K562 (cell line): ENCODE data around the gene RELA. TPM values are rescaled to one million over a fixed set of nuclear protein-coding genes. Genes with fewer than 3 reads are reported as not detected.

Source experiments
- ATAC-seq: fragments of 200-7000 bp; cut with Tn5 transposase; 3 replicates; pipeline ENCODE4 v1.9.1; 2020; ENCODE audit warnings: moderate library complexity
- BruUV-seq: library from RNA; stranded (reverse); fragments of 400-500 nt; replicated peaks from 2 replicates; lab custom pipeline; 2021; lab: Mats Ljungman, UMichigan
- CTCF ChIA-PET: fragments of 300-600 bp; formaldehyde crosslinking; extraction: SDS; loops from one replicate; lab custom pipeline; 2021; ENCODE audit warnings: low intra/inter-chr PET ratio; lab: Yijun Ruan, JAX
- POLR2A ChIA-PET: fragments of 300-600, 350-650 bp; sonication (Branson Sonifier 250); formaldehyde crosslinking; extraction: SDS; loops from one replicate; lab custom pipeline; 2021; ENCODE audit warnings: antibody characterized with exemption, inconsistent platforms; lab: Yijun Ruan, JAX
- DNase-seq, 4 experiments: peaks; one replicate each; pipeline versions ENCODE4 v3.0.0 to v3.0.0-alpha.2; 2011 to 2018; ENCODE audit warnings: low spot score in 3 of 4, mixed read lengths in 3 of 4; ENCODE audit errors: extremely low read depth in 1 of 4
- FAIRE-seq: peaks from 2 replicates; lab custom pipeline; 2011; peaks lifted over from hg19 to GRCh38; lab: Jason Lieb, UNC
- H2AFZ ChIP-seq: 2 replicates; pipeline ENCODE4 v1.6.0; 2011; ENCODE audit warnings: low read depth, low read length, control low read depth, inconsistent platforms
- H3K27ac ChIP-seq: fragments of 200-600 bp; 3 replicates; pipeline ENCODE4 v1.8.0; 2011; ENCODE audit warnings: low read depth, mild to moderate bottlenecking, control low read depth, inconsistent platforms, low read length, moderate library complexity, mixed read lengths; ENCODE audit errors: extremely low read depth
- H3K27me3 ChIP-seq, 2 experiments: fragments of 300-600 bp in 1 of 2; 2 replicates in 1 of 2; 3 replicates in 1 of 2; pipeline versions ENCODE4 v1.6.0 to v1.8.0; 2011; ENCODE audit warnings: inconsistent platforms in 2 of 2, low read length in 2 of 2, mild to moderate bottlenecking in 1 of 2, mixed read lengths in 1 of 2, moderate library complexity in 1 of 2; ENCODE audit not compliant: control insufficient read depth in 2 of 2, insufficient read depth in 2 of 2
- H3K36me3 ChIP-seq: fragments of 300-600 bp; 3 replicates; pipeline ENCODE4 v1.8.0; 2011; ENCODE audit warnings: mild to moderate bottlenecking, low read length, inconsistent platforms; ENCODE audit not compliant: control insufficient read depth, insufficient read depth
- H3K4me1 ChIP-seq, 2 experiments: fragments of 200-600 bp in 1 of 2; replicated peaks in 1 of 2; 2 replicates in 1 of 2; 3 replicates in 1 of 2; pipeline versions ENCODE4 v1.5.1 to v1.8.0; 2011; ENCODE audit warnings: inconsistent platforms in 2 of 2, low read length in 2 of 2, mild to moderate bottlenecking in 1 of 2, mixed read lengths in 1 of 2, moderate library complexity in 1 of 2; ENCODE audit not compliant: control insufficient read depth in 2 of 2, insufficient read depth in 2 of 2
- H3K4me2 ChIP-seq: 2 replicates; pipeline ENCODE4 v1.6.1; 2011; ENCODE audit warnings: low read length, control low read depth, inconsistent platforms, mixed read lengths; ENCODE audit not compliant: insufficient read depth
- H3K4me3 ChIP-seq: fragments of 200-600 bp; sonication (generic), shearing (Covaris generic); 2 replicates; pipeline ENCODE4 v1.5.1; 2016; ENCODE audit warnings: control low read depth, inconsistent platforms
- H3K79me2 ChIP-seq: fragments of 200-600 bp; 3 replicates; pipeline ENCODE4 v1.8.0; 2011; ENCODE audit warnings: low read length, inconsistent platforms; ENCODE audit not compliant: control insufficient read depth, insufficient read depth
- H3K9ac ChIP-seq, 2 experiments: 2 replicates each; pipeline versions ENCODE4 v1.6.0 to v1.6.1; 2011; ENCODE audit warnings: low read depth in 2 of 2, low read length in 2 of 2, control low read depth in 1 of 2, inconsistent platforms in 1 of 2, mild to moderate bottlenecking in 1 of 2, mixed read lengths in 1 of 2; ENCODE audit not compliant: insufficient read depth in 1 of 2
- H3K9me1 ChIP-seq: one replicate; pipeline ENCODE4 v1.6.0; 2011; ENCODE audit warnings: inconsistent platforms, mild to moderate bottlenecking, low read length, moderate library complexity; ENCODE audit not compliant: control insufficient read depth, insufficient read depth
- H3K9me3 ChIP-seq: replicated peaks from 2 replicates; pipeline ENCODE4 v1.5.1; 2011; ENCODE audit warnings: low read depth, low read length, inconsistent platforms; ENCODE audit not compliant: control insufficient read depth, insufficient read depth
- H4K20me1 ChIP-seq: replicated peaks from 2 replicates; pipeline ENCODE4 v1.6.1; 2011; ENCODE audit warnings: low read length, inconsistent platforms, mixed read lengths; ENCODE audit not compliant: control insufficient read depth, insufficient read depth
- CHD1 ChIP-seq: fragments of 200-600 bp; sonication (generic); IDR thresholded peaks from one replicate; pipeline ENCODE4 v1.6.1; 2012; ENCODE audit warnings: mild to moderate bottlenecking, moderate library complexity, low read length, inconsistent platforms
- E2F3 ChIP-seq: fragments of 250-450 bp; sonication (Bioruptor Pico); IDR thresholded peaks from 2 replicates; pipeline ENCODE4 v1.4.0; 2020; ENCODE audit warnings: mild to moderate bottlenecking
- ESRRB ChIP-seq: fragments of 250-450 bp; sonication (Bioruptor Pico); IDR thresholded peaks from 2 replicates; pipeline ENCODE4 v1.5.0; 2020; ENCODE audit warnings: mild to moderate bottlenecking, moderate library complexity, borderline replicate concordance
- MAZ ChIP-seq, 2 experiments: fragments of 450-650 bp in 1 of 2; sonication (generic) in 1 of 2; formaldehyde crosslinking; IDR thresholded peaks in 1 of 2; conservative IDR thresholded peaks in 1 of 2; 2 replicates each; pipeline versions ENCODE4 v1.4.0 to v1.5.0; 2020; ENCODE audit warnings: mild to moderate bottlenecking in 1 of 2, missing genetic modification reagents in 1 of 2
- MBD2 ChIP-seq: sonication (generic); IDR thresholded peaks from 2 replicates; pipeline ENCODE4 v1.6.1; 2016; ENCODE audit warnings: low read depth, borderline replicate concordance
- NCOR1 ChIP-seq: fragments of 450-650 bp; IDR thresholded peaks from 2 replicates; pipeline ENCODE4 v1.6.1; 2016; ENCODE audit warnings: mild to moderate bottlenecking, moderate library complexity
- WGBS: fragments of 100-300 bp; shearing (Covaris generic); methylation state at CpG from one replicate; pipeline ENCODE4 v1.1.6; 2016; ENCODE audit warnings: low coverage, mixed read lengths; ENCODE audit not compliant: insufficient coverage; ENCODE audit errors: missing lambda C conversion rate; 5-methylcytosine and 5-hydroxymethylcytosine counted together
- in situ Hi-C: fragments of 300-500 bp; cut with MboI; formaldehyde crosslinking; loops from 4 replicates; pipeline ENCODE4 v1.15.0; 2018; ENCODE audit warnings: inconsistent platforms, mixed read lengths
- intact Hi-C: fragments of 100-400 bp; cut with micrococcal nuclease; formaldehyde crosslinking; loops from 2 replicates; pipeline ENCODE4 v1.14.2; 2022
- polyA plus RNA-seq, 8 experiments: library from polyadenylated mRNA; depleted of rRNA in 4 of 8; stranded (reverse) in 5 of 8; unstranded in 3 of 8; fragments of >200 nt; fragmentation: Nextera tagmentation in 2 of 8; fragmentation: Illumina TruSeq in 1 of 8; extraction: Ambion mirVana in 2 of 8; extraction: Trizol in 1 of 8; gene quantifications; 2 replicates each; pipeline versions ENCODE4 v1.2.1 to v1.2.3, GENCODE V29; 2011 to 2014; ENCODE audit warnings: inconsistent platforms in 1 of 8, missing spikeins in 1 of 8
- total RNA-seq, 7 experiments: library from RNA; depleted of rRNA in 6 of 7; stranded (reverse); fragments of >200 nt in 6 of 7; fragmentation: Illumina TruSeq in 2 of 7; extraction: Trizol in 2 of 7; gene quantifications; 2 replicates each; pipeline versions ENCODE4 v1.2.1 to v1.2.3, GENCODE V29; 2011 to 2021; ENCODE audit warnings: low replicate concordance in 1 of 7
- TF ChIP-seq, protein P1 (sequence below): fragments of 450-650 bp; IDR thresholded peaks from 2 replicates; pipeline ENCODE4 v1.6.1; 2018; ENCODE audit not compliant: partially characterized antibody

The RELA gene
- total and polyA plus RNA-seq, 9 of the 15 experiments (the other 6 are each of a cell fraction or from before 2014, with no cell fraction given) = 6.0 to 67.4 (median 20.6) TPM

DNA sequence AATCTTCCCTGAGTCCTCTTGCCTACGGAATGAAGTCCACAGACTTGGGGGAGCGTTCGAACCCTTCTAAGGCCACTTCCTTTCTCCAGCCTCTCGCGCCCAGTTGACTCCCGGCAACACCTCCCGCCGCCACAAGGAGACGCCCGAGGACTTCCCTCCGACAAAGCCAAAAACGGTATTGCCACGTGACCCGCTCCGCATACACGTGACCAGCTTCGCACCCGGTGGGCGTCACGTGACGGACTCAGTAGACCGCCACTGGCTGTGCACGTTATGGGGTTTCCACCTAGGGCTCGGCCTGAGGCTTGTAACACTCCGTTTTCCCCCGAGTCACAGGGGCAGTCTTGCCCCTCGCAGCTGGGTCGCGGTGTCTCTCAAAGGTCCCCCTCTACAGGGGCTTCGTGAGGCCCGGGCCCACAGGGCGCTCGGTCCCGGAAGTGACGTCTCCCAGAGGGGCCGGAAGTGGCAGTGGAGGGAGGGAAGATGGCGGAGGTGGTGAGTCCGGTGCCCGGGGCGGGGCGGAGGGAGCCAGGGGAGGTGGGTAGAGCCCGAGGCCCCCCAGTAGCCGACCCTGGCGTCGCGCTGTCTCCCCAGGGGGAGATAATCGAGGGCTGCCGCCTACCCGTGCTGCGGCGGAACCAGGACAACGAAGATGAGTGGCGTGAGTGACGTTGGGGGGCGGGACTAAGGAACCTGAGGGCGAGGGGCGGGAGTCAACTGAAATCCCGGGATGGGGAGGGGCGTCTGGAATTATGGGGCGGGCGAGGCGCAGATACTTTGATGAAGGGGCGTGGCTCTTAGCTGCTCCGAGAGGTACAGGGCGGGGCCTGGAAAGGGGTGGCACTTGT, 49.3 kb upstream of the RELA start, which contains the start of gene KAT5 (continued):
- no peak for TF ChIP-seq ESRRB (CRISPR knock-in tag)
- peak; percentile 91 for TF ChIP-seq E2F3 (CRISPR knock-in tag)

DNA sequence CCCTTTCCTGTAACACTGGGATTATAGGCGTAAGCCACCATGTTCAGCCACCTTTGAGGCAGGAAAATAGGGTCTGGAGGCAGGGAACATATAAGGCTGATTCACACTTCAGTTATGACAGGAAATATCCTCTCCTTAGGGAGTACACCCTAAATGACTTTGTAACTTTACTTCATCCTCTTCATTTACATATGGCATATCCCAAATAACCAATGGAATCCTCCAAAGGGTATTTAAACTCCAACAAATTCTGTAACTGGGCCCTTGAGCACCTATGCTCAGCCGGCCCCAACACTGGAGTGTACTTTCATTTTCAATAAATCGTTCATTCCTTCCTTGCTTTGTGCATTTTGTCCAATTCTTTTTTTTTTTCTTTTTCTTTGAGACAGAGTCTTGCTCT, 47.7 kb upstream of the RELA start:
- ATAC-seq = no peak
- peak overlapping the region; percentile 2; the same call in 1 of the 2 replicates for H3K4me2 ChIP-seq

More for the DNA sequence above, 47.7 kb upstream of the RELA start:
- H3K9me3 ChIP-seq = no peaks in the 10 kb centered on the region
- H3K79me2 ChIP-seq = peaks cover 10% of the 10 kb centered on the region
- ChIA-PET POLR2A (interaction anchor here (1.5 to 2.0 kb wide), 2 partner anchors 69 to 150 kb away, joined by 4 to 11 read pairs; partner anchors contain the start of gene MUS81), CTCF (interaction anchor here (0.5 to 3.9 kb wide), 2 partner anchors 24 to 108 kb away, joined by 3 to 45 read pairs; no protein-coding TSS in a partner anchor)
- FAIRE-seq = no peak
- peaks cover 27% of the 10 kb centered on the region; the same call in 2 of the 3 replicates for H3K36me3 ChIP-seq
- TSS peak; percentile 51 for BruUV-seq
- WGBS = 79% methylated on average over 3 of the region's 3 CpGs
- peaks cover 5% of the 10 kb centered on the region; the same call in 1 of the 2 replicates for H4K20me1 ChIP-seq
- peaks cover 20 to 28% of the 10 kb centered on the region in 2 experiments for H3K4me1 ChIP-seq
- H3K9ac ChIP-seq = no peak overlapping the region
- intact Hi-C loops (loop anchor here (5.0 kb wide), 2 partner anchors 62 to 177 kb away; partner anchors contain the start of gene FIBP), in situ Hi-C loops (loop anchor here (5.0 to 10.0 kb wide), 2 partner anchors 112 to 284 kb away; no protein-coding TSS in a partner anchor)
- no peaks in the 10 kb centered on the region for H3K9me1 ChIP-seq
- peak overlapping the region; percentile 24; the same call in 1 of the 3 replicates for H3K27ac ChIP-seq
- no peak overlapping the region for H3K4me3 ChIP-seq
- H2AFZ ChIP-seq = peak overlapping the region; percentile 25; the same call in 1 of the 2 replicates
- DNase-seq = no peak
- H3K27me3 ChIP-seq = no peaks in the 10 kb centered on the region
- TF ChIP-seq MBD2 (no peak), NCOR1 (no peak), MAZ (CRISPR knock-in tag; conservative IDR thresholded peaks at IDR 0.05 in 1 of 2, IDR thresholded peaks at IDR 0.05 in 1 of 2) (0 out of 4 replicates have a peak, but pooled peaks of 1 of the 2 experiments have one; percentile 14), CHD1 (no peak)
- TF ChIP-seq, protein P1, sequence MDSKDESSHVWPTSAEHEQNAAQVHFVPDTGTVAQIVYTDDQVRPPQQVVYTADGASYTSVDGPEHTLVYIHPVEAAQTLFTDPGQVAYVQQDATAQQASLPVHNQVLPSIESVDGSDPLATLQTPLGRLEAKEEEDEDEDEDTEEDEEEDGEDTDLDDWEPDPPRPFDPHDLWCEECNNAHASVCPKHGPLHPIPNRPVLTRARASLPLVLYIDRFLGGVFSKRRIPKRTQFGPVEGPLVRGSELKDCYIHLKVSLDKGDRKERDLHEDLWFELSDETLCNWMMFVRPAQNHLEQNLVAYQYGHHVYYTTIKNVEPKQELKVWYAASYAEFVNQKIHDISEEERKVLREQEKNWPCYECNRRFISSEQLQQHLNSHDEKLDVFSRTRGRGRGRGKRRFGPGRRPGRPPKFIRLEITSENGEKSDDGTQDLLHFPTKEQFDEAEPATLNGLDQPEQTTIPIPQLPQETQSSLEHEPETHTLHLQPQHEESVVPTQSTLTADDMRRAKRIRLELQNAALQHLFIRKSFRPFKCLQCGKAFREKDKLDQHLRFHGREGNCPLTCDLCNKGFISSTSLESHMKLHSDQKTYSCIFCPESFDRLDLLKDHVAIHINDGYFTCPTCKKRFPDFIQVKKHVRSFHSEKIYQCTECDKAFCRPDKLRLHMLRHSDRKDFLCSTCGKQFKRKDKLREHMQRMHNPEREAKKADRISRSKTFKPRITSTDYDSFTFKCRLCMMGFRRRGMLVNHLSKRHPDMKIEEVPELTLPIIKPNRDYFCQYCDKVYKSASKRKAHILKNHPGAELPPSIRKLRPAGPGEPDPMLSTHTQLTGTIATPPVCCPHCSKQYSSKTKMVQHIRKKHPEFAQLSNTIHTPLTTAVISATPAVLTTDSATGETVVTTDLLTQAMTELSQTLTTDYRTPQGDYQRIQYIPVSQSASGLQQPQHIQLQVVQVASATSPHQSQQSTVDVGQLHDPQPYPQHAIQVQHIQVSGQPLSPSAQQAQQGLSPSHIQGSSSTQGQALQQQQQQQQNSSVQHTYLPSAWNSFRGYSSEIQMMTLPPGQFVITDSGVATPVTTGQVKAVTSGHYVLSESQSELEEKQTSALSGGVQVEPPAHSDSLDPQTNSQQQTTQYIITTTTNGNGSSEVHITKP = peak; percentile 18
